K562 (cell line): ENCODE results near the gene RASGEF1C. TPM values are rescaled to one million over a fixed set of nuclear protein-coding genes. Genes with fewer than 3 reads are reported as not detected.

Experiments
- DNMT1 ChIP-seq: fragments of 450-650 bp; IDR thresholded peaks from 2 replicates; pipeline ENCODE4 v1.6.1; 2016; ENCODE audit warnings: antibody characterized with exemption, mild to moderate bottlenecking
- FUS ChIP-seq: fragments of 200-400 bp; formaldehyde crosslinking; optimal IDR thresholded peaks from 2 replicates; pipeline ENCODE3; 2017; ENCODE audit warnings: low read depth, low read length
- HSF4 ChIP-seq: fragments of 250-450 bp; sonication (Bioruptor Pico); IDR thresholded peaks from 2 replicates; pipeline ENCODE4 v2.1.2; 2022; ENCODE audit warnings: mild to moderate bottlenecking, moderate library complexity, borderline replicate concordance
- RREB1 ChIP-seq: fragments of 250-450 bp; sonication (Bioruptor Pico); IDR thresholded peaks from 2 replicates; pipeline ENCODE4 v1.4.0; 2020
- STAT6 ChIP-seq: sonication (generic); formaldehyde crosslinking; IDR thresholded peaks from 2 replicates; pipeline ENCODE4 v1.8.1; 2023; ENCODE audit warnings: mild to moderate bottlenecking, missing genetic modification reagents
- YY1 ChIP-seq, 3 experiments: IDR thresholded peaks; 2 replicates each; pipeline ENCODE4 v1.6.1; 2011; ENCODE audit warnings: low read length in 2 of 3, mild to moderate bottlenecking in 2 of 3, moderate library complexity in 2 of 3, borderline replicate concordance in 1 of 3, control low read depth in 1 of 3, low read depth in 1 of 3; ENCODE audit not compliant: insufficient read depth in 3 of 3, insufficient replicate concordance in 2 of 3, control insufficient read depth in 1 of 3, insufficient read length in 1 of 3; ENCODE audit errors: extremely low read depth in 1 of 3
- ZFP30 ChIP-seq: fragments of 250-450 bp; sonication (Bioruptor Pico); IDR thresholded peaks from 2 replicates; pipeline ENCODE4 v1.8.0; 2022; ENCODE audit warnings: moderate library complexity, mild to moderate bottlenecking, inconsistent platforms, borderline replicate concordance
- ZKSCAN8 ChIP-seq: fragments of 200-800 bp; sonication (Bioruptor generic); IDR thresholded peaks from 2 replicates; pipeline ENCODE4 v1.6.1; 2016; ENCODE audit warnings: missing genetic modification characterization, missing compliant biosample characterization
- ZNF124 ChIP-seq: sonication (generic); formaldehyde crosslinking; IDR thresholded peaks from 2 replicates; pipeline ENCODE4 v1.8.1; 2022; ENCODE audit warnings: missing genetic modification reagents
- ZNF263 ChIP-seq: sonication (generic); formaldehyde crosslinking; IDR thresholded peaks from 2 replicates; pipeline ENCODE4 v1.8.0; 2022; ENCODE audit warnings: mild to moderate bottlenecking, missing genetic modification reagents, borderline replicate concordance
- ZNF584 ChIP-seq: fragments of 200-800 bp; sonication (Bioruptor generic); IDR thresholded peaks from 2 replicates; pipeline ENCODE4 v1.6.1; 2016; ENCODE audit warnings: low read depth, mild to moderate bottlenecking, missing genetic modification characterization, missing compliant biosample characterization
- ZNF707 ChIP-seq: fragments of 250-450 bp; sonication (Bioruptor Pico); conservative IDR thresholded peaks from 2 replicates; pipeline ENCODE4 v1.8.0; 2022; ENCODE audit warnings: inconsistent platforms, mild to moderate bottlenecking, moderate library complexity
- ZSCAN29 ChIP-seq: fragments of 450-650 bp; IDR thresholded peaks from 2 replicates; pipeline ENCODE4 v1.6.1; 2017
- polyA plus RNA-seq, 8 experiments: library from polyadenylated mRNA; depleted of rRNA in 4 of 8; stranded (reverse) in 5 of 8; unstranded in 3 of 8; fragments of >200 nt; fragmentation: Nextera tagmentation in 2 of 8; fragmentation: Illumina TruSeq in 1 of 8; extraction: Ambion mirVana in 2 of 8; extraction: Trizol in 1 of 8; gene quantifications; 2 replicates each; pipeline versions ENCODE4 v1.2.1 to v1.2.3, GENCODE V29; 2011 to 2014; ENCODE audit warnings: inconsistent platforms in 1 of 8, missing spikeins in 1 of 8
- total RNA-seq, 7 experiments: library from RNA; depleted of rRNA in 6 of 7; stranded (reverse); fragments of >200 nt in 6 of 7; fragmentation: Illumina TruSeq in 2 of 7; extraction: Trizol in 2 of 7; gene quantifications; 2 replicates each; pipeline versions ENCODE4 v1.2.1 to v1.2.3, GENCODE V29; 2011 to 2021; ENCODE audit warnings: low replicate concordance in 1 of 7

The RASGEF1C gene
- total and polyA plus RNA-seq, 9 of the 15 experiments (the other 6 are each of a cell fraction or from before 2014, with no cell fraction given): 0.04 to 1.1 (median 0.21) TPM; not detected in 4

GRCh38 chr5:180070756-180071530 lies 138.1 kb downstream of the RASGEF1C start (continued):
- TF ChIP-seq RREB1 (no peak), STAT6 (CRISPR knock-in tag) (no peak), ZKSCAN8 (CRISPR knock-in tag) (no peak), YY1 (IDR thresholded peaks at IDR 0.05; ENCODE audit: borderline replicate concordance in 1 of 3, control insufficient read depth in 1 of 3, extremely low read depth in 1 of 3, insufficient read depth in 3 of 3, insufficient read length in 1 of 3, insufficient replicate concordance in 2 of 3, low read depth in 1 of 3, low read length in 2 of 3) (no peak), DNMT1 (no peak), ZSCAN29 (peak; percentile 77; the same call in 1 of the 2 replicates), ZNF263 (CRISPR knock-in tag) (peak; percentile 7; the same call in 1 of the 2 replicates), FUS (no peak), ZFP30 (CRISPR knock-in tag) (no peak), ZNF707 (CRISPR knock-in tag) (no peak), ZNF584 (no peak), ZNF124 (CRISPR knock-in tag) (no peak), HSF4 (CRISPR knock-in tag) (no peak)
